GDM1 (cell line): ENCODE measurements around the gene TRIM47.

Experiments
- DNase-seq: peaks from one replicate; lab custom pipeline; 2025; lab: John Stamatoyannopoulos, UW

TRIM47 gene

GRCh38 chr17:75878174-75878998, at the start of gene TRIM47:
Gene TRIM47, minus strand, starts transcription at chr17:75878581. Its CDS starts 33 bp downstream, at chr17:75878548.
- DNase-seq: no peak

- DNase-seq: no peak
Measured at GRCh38 chr17:75927286-75927922, 49.0 kb upstream of the TRIM47 start.

GRCh38 chr17:75926456-75926855, 48.1 kb upstream of the TRIM47 start:
- DNase-seq: no peak

- no peak for DNase-seq
Measured at GRCh38 chr17:75925912-75926311, 47.5 kb upstream of the TRIM47 start.

GRCh38 chr17:75925103-75925502, 46.7 kb upstream of the TRIM47 start:
- no peak for DNase-seq

- DNase-seq: no peak
Measured at GRCh38 chr17:75922963-75923874, 44.8 kb upstream of the TRIM47 start.

GRCh38 chr17:75922173-75922961, 44.0 kb upstream of the TRIM47 start:
- DNase-seq: no peak

GRCh38 chr17:75921596-75921995, 43.2 kb upstream of the TRIM47 start:
- no peak for DNase-seq

GRCh38 chr17:75920045-75920560, 41.7 kb upstream of the TRIM47 start:
- no peak for DNase-seq

- DNase-seq: no peak
Measured at GRCh38 chr17:75919611-75920010, 41.2 kb upstream of the TRIM47 start.

- no peak for DNase-seq
Measured at GRCh38 chr17:75917917-75918445, 39.6 kb upstream of the TRIM47 start.

GRCh38 chr17:75917141-75917916, 38.9 kb upstream of the TRIM47 start:
- no peak for DNase-seq

- no peak for DNase-seq
Measured at GRCh38 chr17:75915268-75915667, 36.9 kb upstream of the TRIM47 start.

GRCh38 chr17:75914643-75915267, 36.4 kb upstream of the TRIM47 start:
- no peak for DNase-seq

GRCh38 chr17:75913537-75914210, 35.3 kb upstream of the TRIM47 start:
- no peak for DNase-seq

- DNase-seq: no peak
Measured at GRCh38 chr17:75910699-75911098, 32.3 kb upstream of the TRIM47 start.

- DNase-seq: no peak
Measured at GRCh38 chr17:75909812-75910274, 31.5 kb upstream of the TRIM47 start.

- DNase-seq: no peak
Measured at GRCh38 chr17:75909051-75909811, 30.9 kb upstream of the TRIM47 start.
